Uterus (tissue), 2 donors: ENCODE measurements around the gene TPRG1L.

Source experiments
- POLR2A ChIP-seq, 2 donors: fragments of 450-650 bp; IDR thresholded peaks; one replicate each; pipeline ENCODE4 v1.6.1; 2016; ENCODE audit warnings: antibody characterized with exemption in 2 of 2, mild to moderate bottlenecking in 1 of 2, moderate library complexity in 1 of 2
- TF ChIP-seq, protein P1 (sequence below), 4 experiments: fragments of 200-600 bp in 2 of 4; fragments of 450-650 bp in 2 of 4; sonication (generic) in 2 of 4; IDR thresholded peaks; one replicate each; pipeline ENCODE4 v1.5.1; 2016 to 2019; ENCODE audit warnings: antibody characterized with exemption in 4 of 4, mild to moderate bottlenecking in 2 of 4, moderate library complexity in 1 of 4

DNA sequence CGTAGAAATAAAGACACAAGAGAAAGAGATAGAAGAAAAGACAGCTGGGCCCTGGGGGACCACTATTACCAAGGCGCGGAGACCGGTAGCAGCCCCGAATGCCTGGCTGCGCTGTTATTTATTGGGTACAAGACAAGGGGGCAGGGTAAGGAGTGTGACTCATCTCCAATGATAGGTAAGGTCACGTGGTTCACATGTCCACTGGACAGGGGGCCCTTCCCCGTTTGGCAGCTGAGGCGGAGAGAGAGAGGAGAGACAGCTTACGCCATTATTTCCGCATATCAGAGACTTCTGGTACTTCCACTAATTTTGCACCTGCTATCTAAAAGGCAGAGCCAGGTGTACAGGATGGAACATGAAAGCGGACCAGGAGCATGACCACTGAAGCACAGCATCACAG, 4.1 kb upstream of the TPRG1L start:
- TF ChIP-seq, protein P1, sequence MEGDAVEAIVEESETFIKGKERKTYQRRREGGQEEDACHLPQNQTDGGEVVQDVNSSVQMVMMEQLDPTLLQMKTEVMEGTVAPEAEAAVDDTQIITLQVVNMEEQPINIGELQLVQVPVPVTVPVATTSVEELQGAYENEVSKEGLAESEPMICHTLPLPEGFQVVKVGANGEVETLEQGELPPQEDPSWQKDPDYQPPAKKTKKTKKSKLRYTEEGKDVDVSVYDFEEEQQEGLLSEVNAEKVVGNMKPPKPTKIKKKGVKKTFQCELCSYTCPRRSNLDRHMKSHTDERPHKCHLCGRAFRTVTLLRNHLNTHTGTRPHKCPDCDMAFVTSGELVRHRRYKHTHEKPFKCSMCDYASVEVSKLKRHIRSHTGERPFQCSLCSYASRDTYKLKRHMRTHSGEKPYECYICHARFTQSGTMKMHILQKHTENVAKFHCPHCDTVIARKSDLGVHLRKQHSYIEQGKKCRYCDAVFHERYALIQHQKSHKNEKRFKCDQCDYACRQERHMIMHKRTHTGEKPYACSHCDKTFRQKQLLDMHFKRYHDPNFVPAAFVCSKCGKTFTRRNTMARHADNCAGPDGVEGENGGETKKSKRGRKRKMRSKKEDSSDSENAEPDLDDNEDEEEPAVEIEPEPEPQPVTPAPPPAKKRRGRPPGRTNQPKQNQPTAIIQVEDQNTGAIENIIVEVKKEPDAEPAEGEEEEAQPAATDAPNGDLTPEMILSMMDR (IDR thresholded peaks at IDR 0.05): no peak
- no peak for TF ChIP-seq POLR2A (IDR thresholded peaks at IDR 0.05)
